Measurements from ENCODE around the gene ECE1. TPM values are rescaled to one million over a fixed set of nuclear protein-coding genes. Genes with fewer than 3 reads are reported as not detected.

The ECE1 gene
- total and polyA plus RNA-seq, 3 donors from 2014 or later, result 66.1 to 101 (median 96.4) TPM

DNA sequence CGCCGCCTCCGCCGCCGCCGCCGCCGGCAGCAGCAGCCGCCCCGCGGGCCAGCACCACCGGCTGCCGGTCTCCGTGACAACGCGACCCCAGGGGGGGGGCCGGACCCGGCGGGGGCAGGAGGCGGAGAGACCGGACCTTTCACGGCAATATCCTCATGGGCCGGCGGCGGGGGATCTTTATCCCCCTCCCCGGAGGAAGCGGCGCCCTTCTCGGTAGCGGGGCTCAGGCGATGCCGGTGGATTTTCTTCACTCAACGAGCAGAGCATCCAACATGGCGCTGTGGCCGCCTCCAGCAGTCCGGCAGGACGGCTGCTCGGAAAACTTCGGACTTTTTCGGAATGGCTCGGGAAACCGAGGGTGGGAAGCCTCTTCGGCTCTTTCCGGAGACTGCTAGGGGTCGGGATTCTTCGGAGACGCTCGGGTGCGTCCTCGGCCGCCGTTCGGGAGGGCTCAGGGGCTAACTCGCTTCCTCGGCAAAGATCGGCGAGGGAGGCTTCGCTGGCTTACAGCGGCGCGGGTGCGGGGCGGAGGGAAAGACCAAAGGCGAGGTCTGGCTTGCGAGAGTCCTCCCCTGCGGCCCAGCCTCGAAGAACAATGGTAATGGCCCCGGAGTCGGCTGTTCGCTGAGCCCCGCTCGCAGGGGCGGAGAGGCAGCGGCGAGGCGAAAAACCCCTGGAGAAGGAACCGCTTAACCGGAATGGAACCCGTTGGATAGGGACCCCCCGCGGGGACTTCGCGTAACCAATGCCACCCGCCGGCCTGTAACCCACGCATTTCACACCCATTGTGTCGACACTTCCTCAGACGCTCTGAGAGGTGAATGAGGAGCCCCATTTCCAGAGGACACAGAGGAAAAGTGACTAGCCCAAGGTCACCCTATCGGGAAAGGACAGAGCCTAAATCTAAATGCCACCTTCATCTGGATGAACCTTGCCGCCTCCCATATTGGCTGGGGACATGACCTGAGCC, 113.4 kb downstream of the ECE1 start, which contains the start of gene EIF4G3:
Gene EIF4G3 (minus strand): TSS at position 312 of the 970 bp plus-strand sequence. CDS start 174,155 bp downstream, outside the sequence.
- Histone ChIP-seq H3K9me3 (no peaks in the 10 kb centered on the region), H3K4me3 (peak within 1 kb of the TSS; percentile 72 to 85), H3K4me1 (peaks cover 9% of the 10 kb centered on the region), H3K27ac (peak within 1 kb of the TSS; percentile 90 to 93), H3K27me3 (no peaks in the 10 kb centered on the region), H3K36me3 (ENCODE audit: low read depth, missing control alignments) (no peaks in the 10 kb centered on the region)
- 1 to 3% methylated on average over 17 to 73 of the region's 90 CpGs for WGBS, 2 donors
- intact Hi-C loops (cut with DNase I; ENCODE audit: low total_unique reads), result no loop called here
- DNase-seq, result peak; percentile 98
- peak; percentile 30 for TF ChIP-seq POLR2A (IDR thresholded peaks at IDR 0.05)
- TF ChIP-seq, protein P1, sequence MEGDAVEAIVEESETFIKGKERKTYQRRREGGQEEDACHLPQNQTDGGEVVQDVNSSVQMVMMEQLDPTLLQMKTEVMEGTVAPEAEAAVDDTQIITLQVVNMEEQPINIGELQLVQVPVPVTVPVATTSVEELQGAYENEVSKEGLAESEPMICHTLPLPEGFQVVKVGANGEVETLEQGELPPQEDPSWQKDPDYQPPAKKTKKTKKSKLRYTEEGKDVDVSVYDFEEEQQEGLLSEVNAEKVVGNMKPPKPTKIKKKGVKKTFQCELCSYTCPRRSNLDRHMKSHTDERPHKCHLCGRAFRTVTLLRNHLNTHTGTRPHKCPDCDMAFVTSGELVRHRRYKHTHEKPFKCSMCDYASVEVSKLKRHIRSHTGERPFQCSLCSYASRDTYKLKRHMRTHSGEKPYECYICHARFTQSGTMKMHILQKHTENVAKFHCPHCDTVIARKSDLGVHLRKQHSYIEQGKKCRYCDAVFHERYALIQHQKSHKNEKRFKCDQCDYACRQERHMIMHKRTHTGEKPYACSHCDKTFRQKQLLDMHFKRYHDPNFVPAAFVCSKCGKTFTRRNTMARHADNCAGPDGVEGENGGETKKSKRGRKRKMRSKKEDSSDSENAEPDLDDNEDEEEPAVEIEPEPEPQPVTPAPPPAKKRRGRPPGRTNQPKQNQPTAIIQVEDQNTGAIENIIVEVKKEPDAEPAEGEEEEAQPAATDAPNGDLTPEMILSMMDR (IDR thresholded peaks at IDR 0.05), result no peak

DNA sequence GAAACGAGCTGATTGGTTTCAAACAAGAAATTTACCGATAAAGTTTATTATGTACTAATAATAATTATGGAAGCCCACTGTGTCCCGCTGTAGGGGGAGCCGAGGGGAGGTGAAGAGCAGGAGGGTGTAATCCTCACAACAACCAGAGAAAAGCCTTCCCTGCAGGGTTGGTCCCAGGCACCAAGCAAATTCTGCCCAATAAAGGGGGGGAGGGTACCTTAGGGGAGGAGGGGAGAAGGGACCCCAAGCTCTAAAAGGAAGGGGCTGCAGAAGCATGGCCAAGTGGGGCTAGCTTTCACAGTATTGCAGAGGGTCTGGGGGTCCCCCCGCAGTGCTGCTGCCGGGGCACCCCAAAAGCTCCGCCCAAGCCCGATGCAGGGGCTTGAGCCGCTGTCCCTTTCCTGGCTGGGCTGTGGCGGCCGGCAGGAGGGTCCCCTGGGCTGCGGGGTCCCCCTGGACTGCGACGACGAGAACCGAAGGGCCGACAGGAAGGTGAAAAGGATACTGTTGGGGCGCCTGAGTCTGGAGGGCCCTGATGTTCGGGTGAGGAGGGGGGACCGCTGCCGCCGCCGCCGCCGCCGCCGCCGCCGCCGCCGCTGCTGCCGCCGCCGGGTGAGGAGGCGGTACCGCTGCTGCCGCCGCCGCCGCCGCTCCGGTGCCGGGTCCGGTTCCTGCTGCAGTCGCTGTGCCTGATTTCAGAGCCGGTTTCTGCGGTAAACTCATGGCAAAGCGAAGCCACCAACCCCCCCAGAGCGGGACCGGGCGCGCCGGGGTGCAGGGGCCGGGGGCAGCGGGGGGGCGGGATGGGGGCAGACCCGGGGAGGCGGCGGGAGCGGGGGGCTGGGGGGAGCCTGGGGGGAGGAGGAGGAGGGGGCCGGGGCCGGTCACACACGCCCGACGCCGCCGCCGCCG, 114.3 kb downstream of the ECE1 start:
- Histone ChIP-seq H3K9me3 (no peaks in the 10 kb centered on the region), H3K4me1 (peaks cover 14% of the 10 kb centered on the region), H3K27me3 (no peaks in the 10 kb centered on the region), H3K36me3 (ENCODE audit: low read depth, missing control alignments) (no peaks in the 10 kb centered on the region), H3K4me3 (peak overlapping the region; percentile 72 to 85), H3K27ac (peak overlapping the region; percentile 90 to 93)
- DNase-seq, result peak; percentile 41
- WGBS, 2 donors, result 1% methylated on average over 13 to 44 of the region's 69 CpGs
- intact Hi-C loops (cut with DNase I; ENCODE audit: low total_unique reads), result no loop called here
- no peak for TF ChIP-seq POLR2A (IDR thresholded peaks at IDR 0.05)
- TF ChIP-seq, protein P1 (IDR thresholded peaks at IDR 0.05), result no peak

DNA sequence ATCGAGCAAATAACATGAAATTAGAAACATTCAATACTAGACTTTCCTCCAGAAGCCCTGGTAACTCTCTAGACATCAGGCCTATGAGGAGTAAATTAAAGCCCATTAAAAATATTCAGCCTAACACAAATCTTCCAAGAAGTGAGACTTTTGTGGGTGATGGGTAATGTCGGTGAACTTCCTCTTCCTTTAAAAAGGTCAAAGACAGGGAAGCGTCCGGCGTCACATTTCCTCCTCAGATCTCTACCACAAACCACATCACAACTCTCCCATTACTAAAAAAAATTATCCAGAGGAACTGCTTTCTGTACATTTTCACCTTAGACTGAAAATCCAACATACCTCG, 115.0 kb downstream of the ECE1 start:
- DNase-seq, result peak; percentile 70
- WGBS, 2 donors, result 0 to 1% methylated on average over 6 of the region's 6 CpGs
- Histone ChIP-seq H3K4me1 (peaks cover 18% of the 10 kb centered on the region), H3K9me3 (no peaks in the 10 kb centered on the region), H3K4me3 (peak overlapping the region; percentile 72 to 85), H3K27ac (peak overlapping the region; percentile 90 to 93), H3K27me3 (no peaks in the 10 kb centered on the region), H3K36me3 (ENCODE audit: low read depth, missing control alignments) (no peaks in the 10 kb centered on the region)
- intact Hi-C loops (cut with DNase I; ENCODE audit: low total_unique reads), result no loop called here
- TF ChIP-seq, protein P1 (IDR thresholded peaks at IDR 0.05), result no peak
- TF ChIP-seq POLR2A (IDR thresholded peaks at IDR 0.05), result no peak

DNA sequence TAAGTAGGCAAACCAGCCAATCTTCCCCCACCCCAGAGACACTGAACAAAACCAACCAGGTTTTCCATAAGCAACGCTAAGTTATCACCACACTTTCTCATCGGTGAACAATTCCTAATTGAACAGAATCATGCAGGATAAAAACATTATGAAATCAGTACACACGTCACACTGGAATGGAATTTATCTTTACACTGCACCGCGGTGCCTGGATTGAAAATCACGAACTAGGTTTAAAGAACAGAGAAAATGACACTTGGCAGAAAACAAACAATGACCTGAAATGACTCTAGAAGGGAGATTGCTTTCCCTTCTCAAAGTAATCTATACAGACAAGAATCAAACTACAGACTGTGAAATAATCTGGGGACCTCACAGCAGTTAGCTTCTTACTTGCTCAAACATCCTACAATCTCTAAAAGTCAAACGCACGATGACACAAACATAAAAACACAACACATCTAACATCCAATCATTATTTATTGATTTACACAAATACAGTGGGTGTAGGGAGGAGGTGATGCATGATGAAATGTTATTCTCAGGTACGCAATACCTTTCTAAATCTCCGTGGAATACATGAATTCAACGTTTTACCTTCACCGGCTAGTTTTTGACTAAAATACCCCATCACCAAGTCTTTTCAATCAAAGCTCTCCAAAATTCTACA, 115.5 kb downstream of the ECE1 start:
- H3K9me3 ChIP-seq, result no peaks in the 10 kb centered on the region
- peak overlapping the region; percentile 72 to 85 for H3K4me3 ChIP-seq
- 8 to 10% methylated on average over 12 of the region's 12 CpGs for WGBS, 2 donors
- no peak for TF ChIP-seq POLR2A (IDR thresholded peaks at IDR 0.05)
- TF ChIP-seq, protein P1 (IDR thresholded peaks at IDR 0.05), result no peak
- H3K27ac ChIP-seq, result peak overlapping the region; percentile 90 to 93
- intact Hi-C loops (cut with DNase I; ENCODE audit: low total_unique reads), result no loop called here
- no peaks in the 10 kb centered on the region for H3K36me3 ChIP-seq (ENCODE audit: low read depth, missing control alignments)
- peaks cover 18% of the 10 kb centered on the region for H3K4me1 ChIP-seq
- no peaks in the 10 kb centered on the region for H3K27me3 ChIP-seq
- peak; percentile 13 for DNase-seq
